ENCODE data around the gene TMPRSS4.

- TF ChIP-seq, protein P1, sequence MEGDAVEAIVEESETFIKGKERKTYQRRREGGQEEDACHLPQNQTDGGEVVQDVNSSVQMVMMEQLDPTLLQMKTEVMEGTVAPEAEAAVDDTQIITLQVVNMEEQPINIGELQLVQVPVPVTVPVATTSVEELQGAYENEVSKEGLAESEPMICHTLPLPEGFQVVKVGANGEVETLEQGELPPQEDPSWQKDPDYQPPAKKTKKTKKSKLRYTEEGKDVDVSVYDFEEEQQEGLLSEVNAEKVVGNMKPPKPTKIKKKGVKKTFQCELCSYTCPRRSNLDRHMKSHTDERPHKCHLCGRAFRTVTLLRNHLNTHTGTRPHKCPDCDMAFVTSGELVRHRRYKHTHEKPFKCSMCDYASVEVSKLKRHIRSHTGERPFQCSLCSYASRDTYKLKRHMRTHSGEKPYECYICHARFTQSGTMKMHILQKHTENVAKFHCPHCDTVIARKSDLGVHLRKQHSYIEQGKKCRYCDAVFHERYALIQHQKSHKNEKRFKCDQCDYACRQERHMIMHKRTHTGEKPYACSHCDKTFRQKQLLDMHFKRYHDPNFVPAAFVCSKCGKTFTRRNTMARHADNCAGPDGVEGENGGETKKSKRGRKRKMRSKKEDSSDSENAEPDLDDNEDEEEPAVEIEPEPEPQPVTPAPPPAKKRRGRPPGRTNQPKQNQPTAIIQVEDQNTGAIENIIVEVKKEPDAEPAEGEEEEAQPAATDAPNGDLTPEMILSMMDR (conservative IDR thresholded peaks at IDR 0.05; ENCODE audit: low read length) = no peak
- TF ChIP-seq EZH2phosphoT487 (IDR thresholded peaks at IDR 0.05; ENCODE audit: borderline replicate concordance) = no peak
These were observed 34.8 kb downstream of the TMPRSS4 start for GRCh38 chr11:118111744-118112035.
